SK-N-SH (cell line): ENCODE data around the gene NANOGP8.

Experiments
- CHD2 ChIP-seq: fragments of 150-350 bp; IDR thresholded peaks from 2 replicates; pipeline ENCODE4 v1.6.1; 2018; ENCODE audit warnings: low read length; ENCODE audit not compliant: partially characterized antibody
- EP300 ChIP-seq, 2 experiments: IDR thresholded peaks; 2 replicates each; pipeline versions ENCODE4 v1.4.0 to v1.6.1; 2012; ENCODE audit warnings: borderline replicate concordance in 1 of 2, low read depth in 1 of 2, low read length in 1 of 2
- EZH2phosphoT487 ChIP-seq: fragments of 200-600 bp; sonication (generic); IDR thresholded peaks from 2 replicates; pipeline ENCODE4 v1.6.1; 2017; ENCODE audit warnings: low read depth, mixed run types, mild to moderate bottlenecking, antibody characterized with exemption, moderate library complexity, borderline replicate concordance
- ZBTB33 ChIP-seq: IDR thresholded peaks from 2 replicates; pipeline ENCODE4 v1.4.0; 2012; ENCODE audit warnings: low read depth, borderline replicate concordance

- TF ChIP-seq EP300 (IDR thresholded peaks at IDR 0.05; ENCODE audit: borderline replicate concordance in 1 of 2, low read depth in 1 of 2, low read length in 1 of 2) (no peak), ZBTB33 (no peak), EZH2phosphoT487 (no peak), CHD2 (no peak)
Observed at GRCh38 chr15:35067496-35068347, 17.4 kb downstream of the NANOGP8 start.
